H9 (cell line): ENCODE results near the gene MPHOSPH8. TPM values are rescaled to one million over a fixed set of nuclear protein-coding genes. Genes with fewer than 3 reads are reported as not detected.

ENCODE experiments used
- DNase-seq: peaks from one replicate; pipeline ENCODE4 v3.0.0-alpha.2; 2017
- H2AFZ ChIP-seq: one replicate; pipeline ENCODE4 v1.6.1; 2013; ENCODE audit warnings: mild to moderate bottlenecking, low read length, control low read depth, moderate library complexity
- H2AK5ac ChIP-seq: 2 replicates; pipeline ENCODE4 v1.6.1; 2013; ENCODE audit warnings: low read length, control low read depth, mixed read lengths; ENCODE audit not compliant: insufficient read length
- H2BK120ac ChIP-seq: one replicate; pipeline ENCODE4 v1.6.1; 2013; ENCODE audit warnings: low read depth, mild to moderate bottlenecking, low read length, control low read depth, inconsistent platforms; ENCODE audit not compliant: poor library complexity, severe bottlenecking
- H2BK12ac ChIP-seq: 2 replicates; pipeline ENCODE4 v1.6.1; 2013; ENCODE audit warnings: low read length, control low read depth, mixed read lengths, low read depth; ENCODE audit not compliant: insufficient read length
- H2BK15ac ChIP-seq: 2 replicates; pipeline ENCODE4 v1.6.1; 2013; ENCODE audit warnings: low read depth, low read length, control low read depth
- H2BK20ac ChIP-seq: one replicate; pipeline ENCODE4 v1.6.1; 2013; ENCODE audit warnings: low read depth, mild to moderate bottlenecking, low read length, control low read depth, inconsistent platforms; ENCODE audit not compliant: poor library complexity, severe bottlenecking
- H2BK5ac ChIP-seq: 2 replicates; pipeline ENCODE4 v1.6.1; 2013; ENCODE audit warnings: low read length, control low read depth, mixed read lengths; ENCODE audit not compliant: insufficient read length
- H3K14ac ChIP-seq: 2 replicates; pipeline ENCODE4 v1.6.1; 2013; ENCODE audit warnings: low read length, control low read depth; ENCODE audit not compliant: insufficient read depth
- H3K18ac ChIP-seq: 2 replicates; pipeline ENCODE4 v1.6.1; 2013; ENCODE audit warnings: low read depth, mild to moderate bottlenecking, mixed read lengths, low read length, control low read depth; ENCODE audit not compliant: insufficient read length
- H3K23ac ChIP-seq: 2 replicates; pipeline ENCODE4 v1.6.1; 2013; ENCODE audit warnings: low read length, control low read depth, mixed read lengths, low read depth; ENCODE audit not compliant: insufficient read length
- H3K23me2 ChIP-seq: 2 replicates; pipeline ENCODE4 v1.6.1; 2013; ENCODE audit warnings: low read depth, mild to moderate bottlenecking, mixed read lengths, low read length, control low read depth; ENCODE audit not compliant: insufficient read length, poor library complexity, severe bottlenecking
- H3K27ac ChIP-seq: 2 replicates; pipeline ENCODE4 v1.5.1; 2013; ENCODE audit warnings: low read length, control low read depth, mixed read lengths, low read depth; ENCODE audit not compliant: insufficient read length
- H3K27me3 ChIP-seq: 2 replicates; pipeline ENCODE4 v1.6.1; 2013; ENCODE audit warnings: low read length, control low read depth, inconsistent platforms; ENCODE audit not compliant: insufficient read depth
- H3K4ac ChIP-seq: 2 replicates; pipeline ENCODE4 v1.6.1; 2013; ENCODE audit warnings: low read depth, mild to moderate bottlenecking, control low read depth, inconsistent platforms, low read length, moderate library complexity
- H3K4me1 ChIP-seq: 2 replicates; pipeline ENCODE4 v1.6.1; 2013; ENCODE audit warnings: low read length, control low read depth, inconsistent platforms; ENCODE audit not compliant: insufficient read depth
- H3K4me2 ChIP-seq: 2 replicates; pipeline ENCODE4 v1.6.1; 2013; ENCODE audit warnings: low read length, control low read depth, mixed read lengths; ENCODE audit not compliant: insufficient read length, insufficient read depth
- H3K56ac ChIP-seq: 2 replicates; pipeline ENCODE4 v1.6.1; 2013; ENCODE audit warnings: low read depth, mild to moderate bottlenecking, mixed read lengths, low read length, control low read depth; ENCODE audit not compliant: insufficient read length
- H3K79me1 ChIP-seq: 2 replicates; pipeline ENCODE4 v1.6.1; 2013; ENCODE audit warnings: low read depth, mild to moderate bottlenecking, moderate library complexity, low read length, control low read depth, inconsistent platforms; ENCODE audit not compliant: insufficient read depth, poor library complexity, severe bottlenecking
- H3K79me2 ChIP-seq: 2 replicates; pipeline ENCODE4 v1.6.1; 2013; ENCODE audit warnings: low read length, control low read depth, inconsistent platforms; ENCODE audit not compliant: insufficient read depth
- H3K9ac ChIP-seq: 2 replicates; pipeline ENCODE4 v1.6.1; 2013; ENCODE audit warnings: low read length, control low read depth, mixed read lengths; ENCODE audit not compliant: insufficient read length; ENCODE audit errors: extremely low read depth
- H3K9me3 ChIP-seq: one replicate; pipeline ENCODE4 v1.6.1; 2013; ENCODE audit warnings: low read depth, low read length, inconsistent platforms; ENCODE audit not compliant: control insufficient read depth
- H3T11ph ChIP-seq: one replicate; pipeline ENCODE4 v1.6.1; 2013; ENCODE audit warnings: mild to moderate bottlenecking, low read length, control low read depth, inconsistent platforms
- H4K20me1 ChIP-seq: one replicate; pipeline ENCODE4 v1.6.1; 2013; ENCODE audit not compliant: control insufficient read depth, insufficient read length, insufficient read depth
- H4K5ac ChIP-seq: 2 replicates; pipeline ENCODE4 v1.6.1; 2013; ENCODE audit warnings: low read depth, mild to moderate bottlenecking, mixed read lengths, low read length, control low read depth; ENCODE audit not compliant: insufficient read length
- H4K8ac ChIP-seq: replicated peaks from 2 replicates; pipeline ENCODE4 v1.6.1; 2013; ENCODE audit warnings: low read length, control low read depth, mixed read lengths, low read depth; ENCODE audit not compliant: insufficient read length
- H4K91ac ChIP-seq: 2 replicates; pipeline ENCODE4 v1.6.1; 2013; ENCODE audit warnings: low read depth, mild to moderate bottlenecking, moderate library complexity, mixed read lengths, low read length, control low read depth; ENCODE audit not compliant: insufficient read length
- H3K27ac Mint-ChIP-seq, 3 experiments: 2 replicates in 2 of 3; 3 replicates in 1 of 3; pipeline ENCODE4 v1.8.0; 2020 to 2021; ENCODE audit warnings: mixed read lengths in 3 of 3, mild to moderate bottlenecking in 1 of 3, moderate library complexity in 1 of 3
- H3K27me3 Mint-ChIP-seq: 2 replicates; pipeline ENCODE4 v1.8.0; 2021; ENCODE audit warnings: low read depth, mild to moderate bottlenecking, moderate library complexity, mixed read lengths
- H3K36me3 Mint-ChIP-seq, 3 experiments: 2 replicates in 2 of 3; 3 replicates in 1 of 3; pipeline ENCODE4 v1.8.0; 2020 to 2021; ENCODE audit warnings: low read depth in 3 of 3, mixed read lengths in 3 of 3; ENCODE audit not compliant: insufficient read depth in 1 of 3
- H3K4me1 Mint-ChIP-seq, 2 experiments: 2 replicates each; pipeline ENCODE4 v1.8.0; 2020; ENCODE audit warnings: mixed read lengths in 2 of 2
- H3K4me3 Mint-ChIP-seq, 2 experiments: 2 replicates in 1 of 2; 3 replicates in 1 of 2; pipeline ENCODE4 v1.8.0; 2020 to 2021; ENCODE audit warnings: mild to moderate bottlenecking in 2 of 2, mixed read lengths in 2 of 2, moderate library complexity in 1 of 2
- H3K9me3 Mint-ChIP-seq, 2 experiments: 2 replicates in 1 of 2; 3 replicates in 1 of 2; pipeline ENCODE4 v1.8.0; 2020; ENCODE audit warnings: mild to moderate bottlenecking in 2 of 2, mixed read lengths in 2 of 2, moderate library complexity in 1 of 2
- WGBS: extraction: QIAGEN DNeasy Blood & Tissue Kit; methylation state at CpG from one replicate; pipeline ENCODE4 v1.1.7; 2013; ENCODE audit warnings: missing lambda C conversion rate, low lambda C conversion rate, mixed read lengths; ENCODE audit not compliant: insufficient read length; ENCODE audit errors: extremely low coverage; 5-methylcytosine and 5-hydroxymethylcytosine counted together
- total RNA-seq: library from RNA; stranded (reverse); gene quantifications from 2 replicates; pipeline ENCODE4 v1.2.1, GENCODE V29; 2021
- TF ChIP-seq, protein P1 (sequence below): fragments of 200-600 bp; sonication (generic); conservative IDR thresholded peaks from 3 replicates; pipeline ENCODE4 v1.8.0; 2021; ENCODE audit warnings: antibody characterized with exemption, mild to moderate bottlenecking

The MPHOSPH8 gene
- total RNA-seq, 1 experiment from 2014 or later: 21.1 TPM

- no peak overlapping the region for H2AK5ac ChIP-seq
- no peak overlapping the region for H4K5ac ChIP-seq
- H3K27me3 ChIP-seq: no peaks in the 10 kb centered on the region
- H3K23ac ChIP-seq: no peak overlapping the region
- no peak overlapping the region for H2BK5ac ChIP-seq
- H3K56ac ChIP-seq: no peak overlapping the region
- no peak overlapping the region for H2BK120ac ChIP-seq
- no peak overlapping the region for H4K91ac ChIP-seq
- H3K4ac ChIP-seq: no peak overlapping the region
- Mint-ChIP-seq H3K27me3 (no peaks in the 10 kb centered on the region), H3K4me3 (no peak overlapping the region), H3K36me3 (peaks cover 10 to 34% (median 27%) of the 10 kb centered on the region in 3 experiments), H3K9me3 (peaks cover 0 to 2% of the 10 kb centered on the region in 2 experiments; a peak in 1 of 5 replicates), H3K4me1 (no peaks in the 10 kb centered on the region), H3K27ac (no peak overlapping the region)
- no peaks in the 10 kb centered on the region for H3K9me3 ChIP-seq
- H3K14ac ChIP-seq: no peak overlapping the region; the same call in 1 of the 2 replicates
- no peak overlapping the region for H3T11ph ChIP-seq
- H2BK15ac ChIP-seq: no peak overlapping the region
- no peak overlapping the region for H3K27ac ChIP-seq
- no peak overlapping the region for H2AFZ ChIP-seq
- H3K79me2 ChIP-seq: no peaks in the 10 kb centered on the region
- no CpG with 5 or more reads among the region's 4 CpGs for WGBS
- TF ChIP-seq, protein P1, sequence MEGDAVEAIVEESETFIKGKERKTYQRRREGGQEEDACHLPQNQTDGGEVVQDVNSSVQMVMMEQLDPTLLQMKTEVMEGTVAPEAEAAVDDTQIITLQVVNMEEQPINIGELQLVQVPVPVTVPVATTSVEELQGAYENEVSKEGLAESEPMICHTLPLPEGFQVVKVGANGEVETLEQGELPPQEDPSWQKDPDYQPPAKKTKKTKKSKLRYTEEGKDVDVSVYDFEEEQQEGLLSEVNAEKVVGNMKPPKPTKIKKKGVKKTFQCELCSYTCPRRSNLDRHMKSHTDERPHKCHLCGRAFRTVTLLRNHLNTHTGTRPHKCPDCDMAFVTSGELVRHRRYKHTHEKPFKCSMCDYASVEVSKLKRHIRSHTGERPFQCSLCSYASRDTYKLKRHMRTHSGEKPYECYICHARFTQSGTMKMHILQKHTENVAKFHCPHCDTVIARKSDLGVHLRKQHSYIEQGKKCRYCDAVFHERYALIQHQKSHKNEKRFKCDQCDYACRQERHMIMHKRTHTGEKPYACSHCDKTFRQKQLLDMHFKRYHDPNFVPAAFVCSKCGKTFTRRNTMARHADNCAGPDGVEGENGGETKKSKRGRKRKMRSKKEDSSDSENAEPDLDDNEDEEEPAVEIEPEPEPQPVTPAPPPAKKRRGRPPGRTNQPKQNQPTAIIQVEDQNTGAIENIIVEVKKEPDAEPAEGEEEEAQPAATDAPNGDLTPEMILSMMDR: no peak
- H3K4me1 ChIP-seq: 0 out of 2 replicates have a peak, but pooled peaks cover 2% of the 10 kb centered on the region
- no peaks in the 10 kb centered on the region for H4K20me1 ChIP-seq
- no peak overlapping the region for H2BK20ac ChIP-seq
- H3K18ac ChIP-seq: no peak overlapping the region
- no peak overlapping the region for H3K9ac ChIP-seq
- no peaks in the 10 kb centered on the region for H3K23me2 ChIP-seq
- no peak for DNase-seq
- H2BK12ac ChIP-seq: no peak overlapping the region
- H3K4me2 ChIP-seq: no peak overlapping the region
- no peaks in the 10 kb centered on the region for H3K79me1 ChIP-seq
- no peak overlapping the region for H4K8ac ChIP-seq
These were observed 24.6 kb downstream of the MPHOSPH8 start for GRCh38 chr13:19657872-19658591.
